ENCODE measurements around the gene UMPS. TPM values are rescaled to one million over a fixed set of nuclear protein-coding genes. Genes with fewer than 3 reads are reported as not detected.

Gene UMPS
- polyA plus RNA-seq, 6 donors from 2014 or later: 10.9 to 28.7 (median 23.9) TPM

- H3K4me1 Mint-ChIP-seq: no peaks in the 10 kb centered on the region
- H3K9me3 Mint-ChIP-seq: no peaks in the 10 kb centered on the region
- no peak overlapping the region for H3K4me3 Mint-ChIP-seq
- DNase-seq: no peak
- peaks cover 12 to 60% (median 41%) of the 10 kb centered on the region in 3 donors for H3K27me3 Mint-ChIP-seq
- ATAC-seq (ENCODE audit: low read depth in 2 of 2): no peak
- H3K36me3 Mint-ChIP-seq: no peaks in the 10 kb centered on the region
- peak overlapping the region in 1 of 6 donors; percentile 61 for H3K27ac Mint-ChIP-seq
Observed at GRCh38 chr3:124771083-124771445, 40.8 kb downstream of the UMPS start.

DNA sequence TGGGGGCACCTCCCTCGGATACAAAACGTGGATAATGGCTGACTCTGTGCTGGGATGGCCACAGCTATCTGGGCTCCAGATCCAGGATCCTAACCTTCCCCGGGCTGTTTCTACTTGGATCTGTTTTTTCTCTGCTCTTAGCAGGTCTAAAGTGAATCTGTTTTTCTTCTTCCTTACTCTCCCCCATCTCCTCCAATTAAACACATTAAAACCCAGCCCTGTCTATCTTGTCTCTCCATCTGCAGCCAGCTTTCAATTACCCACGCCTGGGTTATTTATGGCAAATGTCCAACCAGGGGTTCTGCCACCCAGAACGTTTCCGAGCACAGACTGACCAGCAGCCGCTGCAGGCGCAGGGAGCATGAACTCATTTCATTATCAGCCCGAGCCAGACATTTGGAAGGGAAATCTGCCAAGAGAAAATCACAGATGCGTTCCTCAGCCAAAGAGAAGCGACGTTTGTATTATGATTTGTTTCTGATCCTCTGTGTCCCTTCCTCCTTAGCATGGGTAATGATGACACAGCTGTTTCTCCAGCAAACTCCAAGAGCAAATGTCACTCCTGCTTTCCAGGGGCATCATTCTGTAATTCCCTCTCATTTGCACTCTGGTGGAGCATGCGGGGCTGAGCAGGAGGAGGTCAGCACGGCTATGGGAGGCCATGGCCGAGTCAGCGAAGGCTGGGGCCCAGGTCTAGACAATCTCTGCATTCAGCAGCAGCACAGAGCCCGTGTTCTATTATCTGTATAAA, 42.0 kb downstream of the UMPS start:
- no peaks in the 10 kb centered on the region for H3K9me3 Mint-ChIP-seq
- DNase-seq (no peak), ATAC-seq (ENCODE audit: low read depth in 2 of 2) (no peak)
- no peaks in the 10 kb centered on the region for H3K36me3 Mint-ChIP-seq
- H3K4me1 Mint-ChIP-seq: no peaks in the 10 kb centered on the region
- H3K27ac Mint-ChIP-seq: no peak overlapping the region
- H3K4me3 Mint-ChIP-seq: no peak overlapping the region
- peaks cover 12 to 61% (median 37%) of the 10 kb centered on the region in 3 donors for H3K27me3 Mint-ChIP-seq

DNA sequence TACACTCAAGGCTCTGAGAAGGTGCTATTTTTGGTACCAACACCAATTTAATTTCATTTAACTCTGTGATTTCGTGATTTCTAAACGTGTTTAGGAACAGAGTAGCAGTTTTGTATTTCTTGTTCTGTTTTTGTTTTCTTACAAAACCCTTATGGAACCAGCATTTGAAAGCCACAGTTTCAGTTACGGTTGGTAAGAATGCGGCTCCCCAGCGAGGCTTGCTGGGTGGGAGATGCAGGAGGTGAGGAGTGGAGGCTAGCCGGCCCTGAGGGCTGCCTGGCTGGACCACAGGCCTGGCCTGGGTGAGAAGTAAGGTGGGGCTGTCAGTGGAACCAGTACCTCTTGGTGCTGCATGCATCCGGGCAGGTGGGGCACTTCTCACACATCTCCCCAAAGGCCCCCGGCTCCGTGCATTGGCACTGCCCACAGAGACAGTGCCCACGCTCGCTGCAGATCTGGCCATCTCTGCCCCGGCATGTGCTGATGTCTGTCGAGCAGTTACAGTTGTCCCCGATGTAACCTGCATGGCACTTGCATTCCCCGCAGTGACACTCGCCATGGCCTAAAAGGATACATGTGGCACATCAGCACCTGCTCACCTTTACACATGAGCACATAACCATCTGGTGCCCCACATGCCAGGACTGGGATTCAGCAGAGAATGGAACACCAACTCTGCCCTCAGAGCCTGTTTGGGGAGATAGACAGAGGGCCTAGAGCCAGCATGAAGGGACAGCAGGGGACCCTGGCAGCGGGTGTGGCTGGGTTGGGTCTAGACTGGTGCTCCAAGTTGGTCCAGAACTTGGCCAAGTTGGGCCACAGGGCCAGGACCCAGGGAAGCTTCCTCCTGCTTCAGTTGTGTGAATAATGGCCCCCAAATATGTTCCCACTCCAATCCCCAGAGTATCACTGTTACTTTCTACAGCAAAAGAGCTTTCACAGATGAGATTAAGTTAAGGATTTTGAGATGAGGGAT, 43.4 kb downstream of the UMPS start:
- DNase-seq (no peak), ATAC-seq (ENCODE audit: low read depth in 2 of 2) (no peak)
- Mint-ChIP-seq H3K36me3 (no peaks in the 10 kb centered on the region), H3K9me3 (no peaks in the 10 kb centered on the region), H3K27ac (no peak overlapping the region), H3K4me3 (peak overlapping the region in 1 of 8 donors; percentile 68), H3K27me3 (peaks cover 12 to 63% (median 35%) of the 10 kb centered on the region in 3 donors), H3K4me1 (no peaks in the 10 kb centered on the region)

- no peak for DNase-seq
- no peak for ATAC-seq (ENCODE audit: low read depth in 2 of 2)
- Mint-ChIP-seq H3K4me3 (no peak overlapping the region), H3K9me3 (no peaks in the 10 kb centered on the region), H3K27ac (no peak overlapping the region), H3K27me3 (peaks cover 12 to 68% (median 38%) of the 10 kb centered on the region in 3 donors), H3K4me1 (peaks cover 0 to 4% (median 0%) of the 10 kb centered on the region in 3 donors), H3K36me3 (no peaks in the 10 kb centered on the region)
Observed at GRCh38 chr3:124774327-124774718, 44.1 kb downstream of the UMPS start.

DNA sequence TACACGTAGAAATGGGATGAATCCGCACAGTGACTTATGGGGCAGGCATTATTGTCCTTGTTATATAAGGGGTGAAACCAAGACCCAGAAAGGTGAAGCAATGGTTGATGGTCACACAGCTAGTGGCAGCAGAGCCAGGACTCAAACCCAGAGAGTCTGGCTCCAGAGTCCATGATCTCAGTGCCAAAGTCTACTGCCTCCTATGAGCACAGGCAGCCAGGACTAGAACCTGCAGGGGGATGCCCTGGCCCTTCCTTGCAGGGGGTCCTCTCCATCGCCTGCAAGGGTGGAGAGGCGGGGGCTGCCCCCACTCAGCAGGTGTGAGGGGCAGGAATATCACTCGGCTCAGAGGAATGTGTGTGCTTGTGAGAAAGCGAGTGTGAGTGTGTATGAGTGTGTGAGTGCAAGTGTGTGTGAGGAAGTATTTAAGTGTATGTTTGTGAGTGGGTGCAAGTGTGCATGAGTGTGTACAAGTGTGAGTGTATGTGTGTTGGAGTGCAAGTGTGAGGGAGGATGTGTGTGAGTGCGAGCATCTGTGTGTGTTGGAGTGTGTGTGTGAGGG, 44.7 kb downstream of the UMPS start:
- DNase-seq (no peak), ATAC-seq (ENCODE audit: low read depth in 2 of 2) (no peak)
- Mint-ChIP-seq H3K4me3 (no peak overlapping the region), H3K27me3 (peaks cover 7 to 64% (median 32%) of the 10 kb centered on the region in 3 donors), H3K27ac (no peak overlapping the region), H3K9me3 (no peaks in the 10 kb centered on the region), H3K4me1 (peaks cover 0 to 4% (median 0%) of the 10 kb centered on the region in 3 donors), H3K36me3 (no peaks in the 10 kb centered on the region)

- Mint-ChIP-seq H3K9me3 (no peaks in the 10 kb centered on the region), H3K27ac (no peak overlapping the region), H3K4me1 (peaks cover 0 to 9% (median 5%) of the 10 kb centered on the region in 3 donors), H3K36me3 (no peaks in the 10 kb centered on the region), H3K27me3 (peaks cover 6 to 62% (median 30%) of the 10 kb centered on the region in 3 donors), H3K4me3 (peak overlapping the region in 1 of 8 donors; percentile 42)
- DNase-seq (no peak), ATAC-seq (ENCODE audit: low read depth in 2 of 2) (no peak)
Observed at GRCh38 chr3:124775877-124776276, 45.6 kb downstream of the UMPS start.

- Mint-ChIP-seq H3K36me3 (no peaks in the 10 kb centered on the region), H3K27ac (no peak overlapping the region), H3K4me1 (peaks cover 0 to 9% (median 5%) of the 10 kb centered on the region in 3 donors), H3K27me3 (peaks cover 5 to 56% (median 30%) of the 10 kb centered on the region in 3 donors), H3K4me3 (no peak overlapping the region), H3K9me3 (no peaks in the 10 kb centered on the region)
- DNase-seq (no peak), ATAC-seq (ENCODE audit: low read depth in 2 of 2) (no peak)
Observed at GRCh38 chr3:124776856-124777255, 46.6 kb downstream of the UMPS start.

GRCh38 chr3:124777762-124778470, 47.7 kb downstream of the UMPS start:
- Mint-ChIP-seq H3K27ac (no peak overlapping the region), H3K27me3 (peaks cover 0 to 54% (median 24%) of the 10 kb centered on the region in 3 donors), H3K9me3 (no peaks in the 10 kb centered on the region), H3K4me3 (no peak overlapping the region), H3K4me1 (peaks cover 0 to 9% (median 5%) of the 10 kb centered on the region in 3 donors), H3K36me3 (no peaks in the 10 kb centered on the region)
- DNase-seq (no peak), ATAC-seq (ENCODE audit: low read depth in 2 of 2) (no peak)

DNA sequence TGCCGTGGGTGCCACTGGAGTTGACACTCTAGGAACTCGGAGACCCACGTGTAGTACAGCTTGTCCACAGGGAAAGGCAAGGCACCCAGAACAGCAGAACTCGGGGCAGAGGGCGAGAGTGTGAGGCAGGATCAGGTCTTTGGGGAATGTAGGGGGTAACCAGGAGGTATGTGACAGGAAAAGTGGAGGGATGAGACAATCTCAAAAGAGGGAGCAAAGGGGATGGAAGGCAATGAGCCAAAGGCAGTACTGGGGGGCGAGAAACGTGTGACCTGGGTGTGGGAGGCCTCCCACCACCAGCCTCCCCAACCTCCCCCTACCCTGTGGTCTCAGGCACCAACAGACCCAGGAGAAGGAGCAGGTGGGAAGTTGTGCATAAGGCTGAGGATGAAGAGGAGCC, 48.9 kb downstream of the UMPS start:
- Mint-ChIP-seq H3K4me1 (peaks cover 0 to 9% (median 5%) of the 10 kb centered on the region in 3 donors), H3K27me3 (peaks cover 0 to 46% (median 14%) of the 10 kb centered on the region in 3 donors), H3K9me3 (no peaks in the 10 kb centered on the region), H3K27ac (no peak overlapping the region), H3K4me3 (no peak overlapping the region), H3K36me3 (no peaks in the 10 kb centered on the region)
- ATAC-seq (ENCODE audit: low read depth in 2 of 2): no peak
- no peak for DNase-seq

GRCh38 chr3:124779751-124780191, 49.5 kb downstream of the UMPS start:
- Mint-ChIP-seq H3K4me1 (peaks cover 0 to 9% (median 5%) of the 10 kb centered on the region in 3 donors), H3K36me3 (no peaks in the 10 kb centered on the region), H3K4me3 (no peak overlapping the region), H3K27ac (no peak overlapping the region), H3K9me3 (no peaks in the 10 kb centered on the region), H3K27me3 (peaks cover 0 to 41% (median 11%) of the 10 kb centered on the region in 3 donors)
- DNase-seq: no peak
- ATAC-seq (ENCODE audit: low read depth in 2 of 2): no peak

DNA sequence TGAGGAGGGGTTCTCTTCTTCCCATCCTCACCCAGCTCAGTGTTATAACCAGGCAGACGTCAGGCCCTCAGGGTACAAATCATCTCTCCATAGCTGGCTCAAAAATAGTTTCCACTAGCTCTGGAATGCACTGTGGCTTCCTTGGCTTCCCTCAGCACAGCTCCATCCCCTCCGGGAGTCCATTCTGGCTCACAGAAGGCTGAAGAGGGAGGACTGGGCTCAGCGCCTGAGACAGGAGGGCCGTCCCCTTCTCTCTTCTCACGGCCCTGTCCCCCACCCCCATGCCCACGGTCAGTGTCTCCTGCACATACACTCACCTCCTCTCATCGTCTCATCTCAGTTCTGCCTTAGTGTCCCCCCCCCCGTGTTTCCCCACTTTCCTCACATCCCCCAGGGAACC, 50.1 kb downstream of the UMPS start:
- no peaks in the 10 kb centered on the region for H3K36me3 Mint-ChIP-seq
- peaks cover 0 to 9% (median 5%) of the 10 kb centered on the region in 3 donors for H3K4me1 Mint-ChIP-seq
- H3K27me3 Mint-ChIP-seq: peaks cover 0 to 35% (median 5%) of the 10 kb centered on the region in 3 donors
- ATAC-seq (ENCODE audit: low read depth in 2 of 2) (no peak), DNase-seq (no peak)
- H3K9me3 Mint-ChIP-seq: no peaks in the 10 kb centered on the region
- no peak overlapping the region for H3K4me3 Mint-ChIP-seq
- H3K27ac Mint-ChIP-seq: no peak overlapping the region

- Mint-ChIP-seq H3K27me3 (peaks cover 0 to 34% (median 5%) of the 10 kb centered on the region in 3 donors), H3K36me3 (no peaks in the 10 kb centered on the region), H3K9me3 (no peaks in the 10 kb centered on the region), H3K27ac (peak overlapping the region in 1 of 6 donors; percentile 56), H3K4me1 (peaks cover 0 to 9% (median 5%) of the 10 kb centered on the region in 3 donors), H3K4me3 (no peak overlapping the region)
- DNase-seq (no peak), ATAC-seq (ENCODE audit: low read depth in 2 of 2) (no peak)
Observed at GRCh38 chr3:124780761-124781475, 50.7 kb downstream of the UMPS start.

Data from naive B cell (primary cell).